ENCODE results near the gene TMEM89. TPM values are rescaled to one million over a fixed set of nuclear protein-coding genes. Genes with fewer than 3 reads are reported as not detected.
A peak's percentile ranks its signal among the peaks of the same experiment; 100 is the strongest.

Gene TMEM89
- total RNA-seq, 1 experiment from 2014 or later: not detected

- no TSS peak for BruUV-seq (replicated peaks)
- peaks cover 58% of the 10 kb centered on the region for H3K36me3 Mint-ChIP-seq (ENCODE audit: insufficient read depth, unreplicated experiment)
These were observed 42.1 kb upstream of the TMEM89 start for GRCh38 chr3:48663489-48664312.

DNA sequence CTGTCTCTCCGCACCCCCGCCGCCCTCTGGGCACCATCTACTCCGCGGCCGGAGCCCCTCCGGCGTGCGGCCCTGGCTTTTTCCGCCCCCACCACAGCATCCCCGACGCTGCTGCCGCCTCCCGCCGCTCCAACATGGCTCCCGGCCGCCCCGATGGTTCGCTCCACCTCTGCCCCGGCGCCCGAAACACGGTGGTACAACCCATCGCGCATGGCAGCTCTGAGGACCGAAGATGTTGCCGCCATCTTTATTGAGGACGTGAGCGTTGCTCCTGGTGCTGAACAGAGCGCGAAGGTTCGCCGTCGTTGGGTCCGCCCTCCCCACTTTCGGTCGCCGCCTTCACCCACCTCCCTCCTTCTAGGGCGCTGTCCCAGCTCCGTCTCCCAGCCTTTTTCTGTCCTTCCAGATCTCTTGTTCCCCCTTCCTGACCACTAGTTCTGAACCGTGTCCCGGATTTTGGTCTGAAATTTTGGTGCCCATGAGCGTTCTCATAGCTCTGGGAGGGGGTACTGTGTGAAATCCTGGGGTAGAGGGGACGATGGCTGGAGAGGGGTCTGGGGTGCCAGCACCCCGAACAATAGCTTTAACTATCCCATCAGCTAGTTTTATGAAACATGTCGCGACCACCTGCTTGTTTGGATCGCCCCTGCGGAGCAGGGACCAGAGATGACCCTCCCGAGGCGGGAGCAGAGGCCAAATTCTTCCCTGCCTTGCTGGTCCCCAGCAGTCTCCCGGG lies 41.4 kb upstream of the TMEM89 start, which contains the start of gene CELSR3:
CELSR3 (minus strand) TSS at position 134 of the 736 bp plus-strand sequence. CDS start 252 bp downstream, outside the sequence.
- BruUV-seq (replicated peaks): TSS peak; percentile 91
- peak; percentile 90 for DNase-seq (ENCODE audit: unreplicated experiment)
- TF ChIP-seq, protein P1, sequence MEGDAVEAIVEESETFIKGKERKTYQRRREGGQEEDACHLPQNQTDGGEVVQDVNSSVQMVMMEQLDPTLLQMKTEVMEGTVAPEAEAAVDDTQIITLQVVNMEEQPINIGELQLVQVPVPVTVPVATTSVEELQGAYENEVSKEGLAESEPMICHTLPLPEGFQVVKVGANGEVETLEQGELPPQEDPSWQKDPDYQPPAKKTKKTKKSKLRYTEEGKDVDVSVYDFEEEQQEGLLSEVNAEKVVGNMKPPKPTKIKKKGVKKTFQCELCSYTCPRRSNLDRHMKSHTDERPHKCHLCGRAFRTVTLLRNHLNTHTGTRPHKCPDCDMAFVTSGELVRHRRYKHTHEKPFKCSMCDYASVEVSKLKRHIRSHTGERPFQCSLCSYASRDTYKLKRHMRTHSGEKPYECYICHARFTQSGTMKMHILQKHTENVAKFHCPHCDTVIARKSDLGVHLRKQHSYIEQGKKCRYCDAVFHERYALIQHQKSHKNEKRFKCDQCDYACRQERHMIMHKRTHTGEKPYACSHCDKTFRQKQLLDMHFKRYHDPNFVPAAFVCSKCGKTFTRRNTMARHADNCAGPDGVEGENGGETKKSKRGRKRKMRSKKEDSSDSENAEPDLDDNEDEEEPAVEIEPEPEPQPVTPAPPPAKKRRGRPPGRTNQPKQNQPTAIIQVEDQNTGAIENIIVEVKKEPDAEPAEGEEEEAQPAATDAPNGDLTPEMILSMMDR (IDR thresholded peaks at IDR 0.05; ENCODE audit: unreplicated experiment): no peak
- Mint-ChIP-seq H3K9me3 (ENCODE audit: unreplicated experiment) (no peaks in the 10 kb centered on the region), H3K4me3 (ENCODE audit: unreplicated experiment) (peak within 1 kb of the TSS; percentile 96), H3K27ac (ENCODE audit: low read depth, unreplicated experiment) (peak within 1 kb of the TSS; percentile 99), H3K27me3 (ENCODE audit: insufficient read depth, unreplicated experiment) (no peaks in the 10 kb centered on the region), H3K36me3 (ENCODE audit: insufficient read depth, unreplicated experiment) (peaks cover 57% of the 10 kb centered on the region), H3K4me1 (ENCODE audit: insufficient read depth, unreplicated experiment) (peaks cover 6% of the 10 kb centered on the region)
- intact Hi-C loops (cut with micrococcal nuclease): loop anchor here (1.0 to 5.0 kb wide), 3 partner anchors 28 to 196 kb away; partner anchors contain the start of gene SLC26A6
- ChIA-PET CTCF (interaction anchor here (0.6 to 3.5 kb wide), 8 partner anchors 9 to 250 kb away, joined by 3 to 16 read pairs (median 3); partner anchors contain the start of gene SLC26A6), POLR2A (interaction anchor here (0.6 to 5.1 kb wide), 40 partner anchors 9 to 394 kb away, joined by 3 to 88 read pairs (median 5); partner anchors contain the start of genes ARIH2, ATRIP, CCDC51 and IP6K2)

More at GRCh38 chr3:48663489-48664312, 42.1 kb upstream of the TMEM89 start:
- Mint-ChIP-seq H3K4me1 (ENCODE audit: insufficient read depth, unreplicated experiment) (peaks cover 6% of the 10 kb centered on the region), H3K27me3 (ENCODE audit: insufficient read depth, unreplicated experiment) (no peaks in the 10 kb centered on the region), H3K27ac (ENCODE audit: low read depth, unreplicated experiment) (peak overlapping the region; percentile 99), H3K9me3 (ENCODE audit: unreplicated experiment) (no peaks in the 10 kb centered on the region), H3K4me3 (ENCODE audit: unreplicated experiment) (peak overlapping the region; percentile 96)
- POLR2A ChIA-PET: interaction anchor here (0.6 to 5.1 kb wide), 40 partner anchors 8 to 429 kb away, joined by 3 to 88 read pairs (median 4); partner anchors contain the start of genes ARIH2, ATRIP, CCDC51 and IP6K2
- CTCF ChIA-PET: interaction anchor here (0.6 to 3.5 kb wide), 16 partner anchors 9 to 1293 kb away, joined by 3 to 16 read pairs (median 4); partner anchors contain the start of gene SLC26A6
- intact Hi-C loops (cut with micrococcal nuclease): loop anchor here (1.0 to 5.0 kb wide), 5 partner anchors 22 to 196 kb away; partner anchors contain the start of genes NCKIPSD, SLC26A6 and UQCRC1
- peak; percentile 99 for DNase-seq (ENCODE audit: unreplicated experiment)
- TF ChIP-seq, protein P1 (IDR thresholded peaks at IDR 0.05; ENCODE audit: unreplicated experiment): peak; percentile 80

DNA sequence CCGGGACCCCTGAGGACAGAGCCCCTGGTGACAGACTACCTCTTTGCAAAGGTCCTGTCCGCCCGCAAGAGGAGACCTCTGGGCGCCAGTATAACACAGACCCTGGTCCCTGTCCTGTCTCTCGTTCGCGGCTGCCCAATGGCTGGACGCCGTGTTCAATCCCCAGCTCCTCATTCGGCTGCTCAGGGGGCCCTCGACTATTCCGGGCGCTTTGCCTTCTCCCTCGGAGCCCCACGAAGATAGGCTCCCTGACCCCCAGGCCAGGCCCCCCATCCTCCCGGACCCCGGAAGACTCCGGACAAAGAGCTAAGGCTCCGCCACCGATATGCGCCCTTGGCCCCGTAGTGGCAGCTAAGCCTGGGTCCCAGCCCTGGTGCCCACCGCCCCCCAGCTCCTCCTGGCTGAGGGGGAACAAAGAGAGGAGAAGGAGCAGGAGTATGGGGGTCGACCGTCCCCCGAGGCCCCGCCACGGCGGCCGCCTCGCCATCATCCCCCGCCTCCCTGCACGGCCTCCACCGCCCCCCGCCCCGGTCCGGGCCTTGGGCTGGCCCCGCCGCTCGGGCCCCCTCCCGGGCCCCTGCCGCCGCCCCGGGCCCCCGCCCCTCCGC lies 40.7 kb upstream of the TMEM89 start:
- H3K4me3 Mint-ChIP-seq (ENCODE audit: unreplicated experiment): peak overlapping the region; percentile 96
- TF ChIP-seq, protein P1 (IDR thresholded peaks at IDR 0.05; ENCODE audit: unreplicated experiment): no peak
- CTCF ChIA-PET: interaction anchor here (0.6 to 3.5 kb wide), 5 partner anchors 10 to 250 kb away, joined by 3 to 16 read pairs (median 3); partner anchors contain the start of gene SLC26A6
- H3K27ac Mint-ChIP-seq (ENCODE audit: low read depth, unreplicated experiment): no peak overlapping the region
- peaks cover 55% of the 10 kb centered on the region for H3K36me3 Mint-ChIP-seq (ENCODE audit: insufficient read depth, unreplicated experiment)
- no peaks in the 10 kb centered on the region for H3K27me3 Mint-ChIP-seq (ENCODE audit: insufficient read depth, unreplicated experiment)
- peaks cover 6% of the 10 kb centered on the region for H3K4me1 Mint-ChIP-seq (ENCODE audit: insufficient read depth, unreplicated experiment)
- H3K9me3 Mint-ChIP-seq (ENCODE audit: unreplicated experiment): no peaks in the 10 kb centered on the region
- BruUV-seq (replicated peaks): no TSS peak
- DNase-seq (ENCODE audit: unreplicated experiment): no peak
- POLR2A ChIA-PET: interaction anchor here (0.6 to 5.1 kb wide), 28 partner anchors 9 to 394 kb away, joined by 3 to 88 read pairs (median 7); partner anchors contain the start of genes ARIH2, CCDC51, IP6K2 and NCKIPSD
- intact Hi-C loops (cut with micrococcal nuclease): loop anchor here (5.0 kb wide), 1 partner anchor 195 kb away; a partner anchor contains a TSS
